Measurements from ENCODE around the gene DDX53. TPM values are rescaled to one million over a fixed set of nuclear protein-coding genes. Genes with fewer than 3 reads are reported as not detected.

Gene DDX53
- total RNA-seq (2022; extraction: Qiagen RNA extraction): not detected in 5 replicates

DNA sequence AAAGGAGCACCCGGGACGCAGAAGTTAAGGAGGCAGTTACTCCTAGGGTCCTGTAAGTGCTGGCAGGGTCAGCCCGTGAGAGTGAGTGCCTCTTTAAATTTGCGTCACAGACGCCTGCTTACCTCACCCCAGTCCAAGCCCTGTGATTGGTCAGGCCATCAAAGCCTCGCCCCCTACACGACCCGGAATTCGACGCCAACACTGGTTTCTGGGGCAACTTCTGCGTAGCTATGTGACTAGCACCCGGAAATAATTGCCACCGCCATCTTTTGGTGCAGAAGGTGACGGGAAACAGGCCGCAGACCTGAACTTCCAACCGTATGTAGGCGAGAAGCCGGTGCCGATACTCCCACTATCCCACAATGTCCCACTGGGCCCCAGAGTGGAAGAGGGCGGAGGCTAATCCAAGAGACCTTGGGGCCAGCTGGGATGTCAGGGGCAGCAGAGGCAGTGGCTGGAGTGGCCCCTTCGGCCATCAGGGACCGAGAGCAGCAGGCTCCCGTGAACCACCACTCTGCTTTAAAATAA lies at the start of gene DDX53:
Gene DDX53 (plus strand): TSS at position 265 of the 528 bp plus-strand sequence. CDS start 98 bp downstream, at position 363.

